ENCODE results near the gene FAT4. TPM values are rescaled to one million over a fixed set of nuclear protein-coding genes. Genes with fewer than 3 reads are reported as not detected.

Gene FAT4
- total and polyA plus RNA-seq, 2 of the 4 experiments (the other 2 are of a cell fraction): 6.8 to 37.5 TPM

GRCh38 chr4:125306112-125306511, 8.6 kb upstream of the FAT4 start:
- Histone ChIP-seq H4K91ac (ENCODE audit: insufficient read depth, low read depth, low read length) (no peak overlapping the region), H3K4me3 (ENCODE audit: insufficient read depth, low read depth, low read length) (no peak overlapping the region), H4K8ac (ENCODE audit: low read depth in 2 of 2, low read length in 2 of 2) (no peak overlapping the region), H3K9me3 (ENCODE audit: control insufficient read depth, insufficient read depth, low read length) (peaks cover 4% of the 10 kb centered on the region; the same call in 1 of the 2 replicates), H3K56ac (ENCODE audit: extremely low read depth, insufficient read depth, low read length) (no peak overlapping the region), H2AK5ac (ENCODE audit: low read depth, low read length) (no peak overlapping the region), H3K36me3 (ENCODE audit: control insufficient read depth, insufficient read depth, low read length) (no peaks in the 10 kb centered on the region), H3K23ac (ENCODE audit: low read depth, low read length) (no peak overlapping the region), H4K20me1 (ENCODE audit: insufficient read depth, low read length) (no peaks in the 10 kb centered on the region), H2BK15ac (ENCODE audit: low read depth, low read length) (no peak overlapping the region), H3K18ac (ENCODE audit: low read depth, low read length) (no peak overlapping the region), H4K5ac (ENCODE audit: low read depth, low read length) (no peak overlapping the region), H3K27ac (ENCODE audit: insufficient read depth, low read length) (no peak overlapping the region), H3K9me1 (ENCODE audit: insufficient read depth, low read length) (no peaks in the 10 kb centered on the region), H2BK5ac (ENCODE audit: low read depth, low read length, poor library complexity, severe bottlenecking) (no peak overlapping the region), H3K4ac (ENCODE audit: low read depth, low read length) (no peak overlapping the region), H3K4me1 (ENCODE audit: control insufficient read depth, insufficient read depth, low read length) (peaks cover 3% of the 10 kb centered on the region; the same call in 1 of the 2 replicates), H3K27me3 (ENCODE audit: control insufficient read depth, insufficient read depth, low read length) (no peaks in the 10 kb centered on the region), H3K79me1 (ENCODE audit: low read depth in 1 of 2, low read length in 2 of 2) (no peaks in the 10 kb centered on the region), H3K4me2 (ENCODE audit: low read depth, low read length) (no peak overlapping the region), H3K14ac (replicated peaks; ENCODE audit: low read depth, low read length) (no peak overlapping the region), H2AK9ac (replicated peaks; ENCODE audit: low read depth, low read length, poor library complexity) (no peak overlapping the region), H2AFZ (replicated peaks; ENCODE audit: low read length, poor library complexity) (no peak overlapping the region), H3K9ac (ENCODE audit: low read depth, low read length) (no peak overlapping the region), H2BK20ac (ENCODE audit: low read depth, low read length) (no peak overlapping the region), H2BK120ac (ENCODE audit: low read depth, low read length) (no peak overlapping the region)
- WGBS, 2 experiments (ENCODE audit: extremely low coverage in 2 of 2, insufficient read length in 1 of 2): 100% methylated on average over 1 of the region's 1 CpG; no CpG with 5 or more reads in 1 of the 2 experiments
- DNase-seq (no peak), ATAC-seq (ENCODE audit: low read depth) (no peak)
- BruUV-seq (replicated peaks): no TSS peak
- TF ChIP-seq MAZ (IDR thresholded peaks at IDR 0.05; ENCODE audit: borderline replicate concordance, low read depth, low read length): no peak
- TF ChIP-seq BHLHE40 (IDR thresholded peaks at IDR 0.05; ENCODE audit: low read depth, low read length): no peak
- TF ChIP-seq, protein P1, sequence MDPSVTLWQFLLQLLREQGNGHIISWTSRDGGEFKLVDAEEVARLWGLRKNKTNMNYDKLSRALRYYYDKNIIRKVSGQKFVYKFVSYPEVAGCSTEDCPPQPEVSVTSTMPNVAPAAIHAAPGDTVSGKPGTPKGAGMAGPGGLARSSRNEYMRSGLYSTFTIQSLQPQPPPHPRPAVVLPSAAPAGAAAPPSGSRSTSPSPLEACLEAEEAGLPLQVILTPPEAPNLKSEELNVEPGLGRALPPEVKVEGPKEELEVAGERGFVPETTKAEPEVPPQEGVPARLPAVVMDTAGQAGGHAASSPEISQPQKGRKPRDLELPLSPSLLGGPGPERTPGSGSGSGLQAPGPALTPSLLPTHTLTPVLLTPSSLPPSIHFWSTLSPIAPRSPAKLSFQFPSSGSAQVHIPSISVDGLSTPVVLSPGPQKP (IDR thresholded peaks at IDR 0.05; ENCODE audit: borderline replicate concordance, low read depth, low read length): no peak
- CTCF ChIA-PET: no interaction called here
- in situ Hi-C loops (cut with MboI; ENCODE audit: low sequenced_read_pairs): loop anchor here (25.0 kb wide), 2 partner anchors 931 to 1106 kb away; no protein-coding TSS in a partner anchor
- dilution Hi-C loops (cut with HindIII; ENCODE audit: low sequenced_read_pairs, unreplicated experiment): no loop called here
- POLR2A ChIA-PET (ENCODE audit: unreplicated experiment): no interaction called here
- intact Hi-C loops (cut with micrococcal nuclease): no loop called here
